GM12865 (cell line): ENCODE results near the gene CRHR1.

Source experiments
- DNase-seq: peaks from one replicate; pipeline ENCODE4 v3.0.0; 2010; ENCODE audit warnings: low read depth
- H3K4me3 ChIP-seq: 2 replicates; pipeline ENCODE4 v1.5.1; 2011; ENCODE audit warnings: mild to moderate bottlenecking, low read depth, low read length, control low read depth
- TF ChIP-seq, protein P1 (sequence below): IDR thresholded peaks from 2 replicates; pipeline ENCODE4 v1.5.1; 2011; ENCODE audit warnings: low read length, control low read depth, low read depth, inconsistent platforms; ENCODE audit not compliant: insufficient read depth; ENCODE audit errors: missing control alignments

The CRHR1 gene

DNA sequence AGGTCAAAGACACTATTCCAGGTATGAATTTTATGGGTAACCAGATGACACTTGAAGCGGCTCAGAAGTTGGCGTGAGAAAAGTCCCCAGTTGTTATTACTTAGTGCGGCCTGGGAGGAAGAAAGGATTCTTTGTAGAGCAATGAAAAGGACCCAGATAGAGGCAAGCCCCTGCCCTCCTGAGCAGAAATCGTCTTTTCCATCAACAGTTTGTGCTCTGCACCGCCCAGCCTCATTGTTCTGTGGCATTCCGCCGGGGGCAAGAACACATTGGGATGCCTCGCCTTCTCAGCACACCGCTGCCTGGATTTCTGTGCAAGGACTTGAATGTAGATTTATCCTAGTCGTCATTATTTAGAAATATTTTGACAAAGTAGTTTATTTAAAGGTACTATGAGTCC, 32.7 kb upstream of the CRHR1 start:
- no peak overlapping the region for H3K4me3 ChIP-seq
- TF ChIP-seq, protein P1, sequence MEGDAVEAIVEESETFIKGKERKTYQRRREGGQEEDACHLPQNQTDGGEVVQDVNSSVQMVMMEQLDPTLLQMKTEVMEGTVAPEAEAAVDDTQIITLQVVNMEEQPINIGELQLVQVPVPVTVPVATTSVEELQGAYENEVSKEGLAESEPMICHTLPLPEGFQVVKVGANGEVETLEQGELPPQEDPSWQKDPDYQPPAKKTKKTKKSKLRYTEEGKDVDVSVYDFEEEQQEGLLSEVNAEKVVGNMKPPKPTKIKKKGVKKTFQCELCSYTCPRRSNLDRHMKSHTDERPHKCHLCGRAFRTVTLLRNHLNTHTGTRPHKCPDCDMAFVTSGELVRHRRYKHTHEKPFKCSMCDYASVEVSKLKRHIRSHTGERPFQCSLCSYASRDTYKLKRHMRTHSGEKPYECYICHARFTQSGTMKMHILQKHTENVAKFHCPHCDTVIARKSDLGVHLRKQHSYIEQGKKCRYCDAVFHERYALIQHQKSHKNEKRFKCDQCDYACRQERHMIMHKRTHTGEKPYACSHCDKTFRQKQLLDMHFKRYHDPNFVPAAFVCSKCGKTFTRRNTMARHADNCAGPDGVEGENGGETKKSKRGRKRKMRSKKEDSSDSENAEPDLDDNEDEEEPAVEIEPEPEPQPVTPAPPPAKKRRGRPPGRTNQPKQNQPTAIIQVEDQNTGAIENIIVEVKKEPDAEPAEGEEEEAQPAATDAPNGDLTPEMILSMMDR: no peak
- DNase-seq: no peak

DNA sequence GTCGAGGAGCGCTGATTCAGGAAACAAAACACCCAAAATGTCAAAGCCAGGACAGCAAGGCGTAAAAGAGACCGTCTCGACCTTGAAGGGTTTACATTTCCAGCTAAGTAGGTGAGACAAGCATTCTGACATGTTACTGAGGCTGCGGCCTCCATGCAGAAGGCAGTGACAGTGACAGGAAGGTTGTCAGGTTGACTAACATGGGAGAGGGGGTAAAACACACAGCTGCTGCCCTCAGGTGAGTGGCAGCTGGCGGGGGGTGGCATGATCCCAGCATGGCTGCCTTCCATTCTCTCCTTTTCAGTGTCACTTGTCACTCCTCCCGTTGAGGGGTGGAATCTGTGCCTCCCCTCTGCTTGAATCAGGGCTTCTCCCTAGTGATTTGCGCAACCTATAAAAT, 31.9 kb upstream of the CRHR1 start:
- TF ChIP-seq, protein P1: no peak
- H3K4me3 ChIP-seq: no peak overlapping the region
- DNase-seq: no peak

DNA sequence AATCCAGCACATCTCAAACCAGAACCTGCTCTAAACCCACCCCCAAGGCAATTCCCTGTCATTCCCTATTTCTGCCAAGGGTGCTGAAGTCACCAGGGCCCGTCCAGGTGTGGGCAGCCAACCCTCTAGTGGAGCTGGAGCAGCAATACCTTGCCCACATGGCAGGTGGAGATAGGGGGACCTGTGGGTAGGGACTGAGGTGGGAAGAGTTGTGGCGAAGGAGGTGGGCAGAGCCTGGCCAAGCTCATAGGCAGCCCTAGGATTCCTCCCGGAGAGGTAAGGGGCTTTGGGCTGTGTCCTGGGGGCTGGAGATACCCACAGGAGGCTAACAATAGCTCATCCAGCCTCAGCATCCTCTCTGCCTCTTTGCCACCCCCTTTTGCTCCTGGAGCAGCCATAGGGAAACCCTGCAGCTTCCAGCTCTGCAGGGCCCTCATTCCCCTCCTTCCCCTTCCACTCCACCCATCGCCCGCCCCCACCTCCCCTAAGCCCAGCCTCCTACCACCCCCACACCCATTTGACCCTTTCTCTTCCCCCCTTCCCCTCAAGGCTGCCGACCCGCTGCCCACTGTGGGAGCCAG, 30.4 kb upstream of the CRHR1 start:
- TF ChIP-seq, protein P1: no peak
- no peak for DNase-seq
- no peak overlapping the region for H3K4me3 ChIP-seq

DNA sequence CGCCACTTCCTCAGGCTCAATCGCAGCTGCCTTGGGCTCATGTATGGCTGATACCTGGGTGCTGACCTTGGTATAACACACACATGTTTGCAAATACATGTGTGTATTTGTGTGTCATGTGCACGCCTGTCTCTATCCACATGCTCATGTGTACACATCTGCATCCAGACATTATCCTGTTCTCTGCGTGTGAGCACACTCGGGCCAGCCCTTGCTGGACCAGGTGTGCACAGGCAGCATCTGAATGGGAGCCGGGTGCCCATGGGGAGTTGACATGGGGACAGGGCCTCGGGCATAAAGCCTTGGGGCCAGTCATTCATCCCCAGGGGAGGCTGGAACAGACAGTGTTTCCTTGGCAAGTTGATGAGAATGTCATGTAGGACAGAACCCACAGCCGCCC, 29.1 kb upstream of the CRHR1 start:
- TF ChIP-seq, protein P1: no peak
- H3K4me3 ChIP-seq: no peak overlapping the region
- DNase-seq: no peak

DNA sequence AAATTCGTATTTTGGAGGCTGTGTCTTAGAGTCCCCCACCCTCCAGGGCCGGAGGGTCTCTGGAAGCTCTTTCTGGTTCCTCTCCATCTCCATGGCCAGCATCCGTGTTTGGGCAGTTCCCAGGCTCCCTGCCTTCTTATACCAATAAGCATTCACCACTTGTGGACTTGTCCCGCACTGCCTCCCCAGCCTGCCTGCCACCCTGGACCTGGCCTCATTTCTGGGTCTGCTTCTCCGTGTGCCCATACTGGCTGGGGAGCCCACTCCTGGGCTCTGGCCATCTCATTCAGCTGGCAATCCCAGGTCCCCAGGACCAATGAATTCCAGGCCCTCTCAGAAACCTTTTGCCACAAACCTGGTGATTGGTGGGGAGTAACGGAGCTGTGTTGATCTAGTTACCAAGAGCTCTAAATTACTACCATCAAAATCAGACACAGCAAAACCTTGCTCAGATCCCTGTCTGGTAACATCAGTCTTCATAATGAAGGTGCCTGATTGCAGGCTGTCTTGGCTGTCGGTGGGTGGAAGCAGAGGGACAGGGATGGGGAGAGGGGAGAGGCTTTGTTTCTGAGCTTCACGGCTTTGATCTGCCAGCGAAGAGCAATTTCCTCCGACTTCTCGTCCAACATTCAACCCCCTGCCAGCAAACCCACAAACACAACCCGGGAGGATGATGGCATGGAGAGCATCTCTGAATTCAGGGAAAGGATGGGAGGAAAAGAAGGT, 27.7 kb upstream of the CRHR1 start:
- DNase-seq: no peak
- TF ChIP-seq, protein P1: no peak

DNA sequence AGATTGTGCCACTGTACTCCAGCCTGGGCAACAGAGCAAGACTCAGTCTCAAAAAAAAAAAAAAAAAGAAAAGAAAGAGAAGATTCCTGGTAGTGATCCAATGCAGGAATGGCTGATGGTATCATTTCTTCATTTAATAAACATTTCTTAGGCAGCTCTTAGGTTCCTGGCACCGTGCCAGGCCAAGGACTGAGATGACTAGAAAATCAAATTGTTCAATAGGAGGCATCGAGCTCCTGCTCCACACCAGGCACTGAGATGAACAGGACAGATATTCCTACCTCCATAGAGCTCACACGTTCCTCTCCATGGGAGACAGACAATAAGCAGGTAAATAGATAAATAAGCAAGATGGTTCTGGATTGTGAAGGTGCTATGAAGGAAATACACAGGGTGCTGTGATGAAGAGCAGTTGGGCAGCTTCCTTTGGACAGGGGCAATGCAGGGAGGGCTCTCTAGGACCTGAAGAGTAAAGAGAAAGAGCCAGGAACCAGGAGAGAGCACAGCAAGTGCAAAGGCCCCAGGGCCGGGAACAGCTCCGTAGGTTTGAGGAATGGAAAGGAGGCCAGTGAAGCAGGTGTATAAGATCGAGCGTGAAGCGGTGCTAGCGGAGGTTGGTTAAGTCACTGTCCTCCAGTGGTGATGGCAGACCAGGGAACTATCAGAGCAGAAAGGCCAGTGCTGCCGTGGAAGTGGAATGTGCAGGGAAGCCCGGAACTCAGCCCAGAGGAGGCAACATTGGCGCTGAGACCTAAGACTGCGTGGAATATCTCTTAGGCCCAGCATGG, 26.5 kb upstream of the CRHR1 start:
- no peak overlapping the region for H3K4me3 ChIP-seq
- no peak for DNase-seq
- TF ChIP-seq, protein P1: no peak

More for the DNA sequence above, 27.7 kb upstream of the CRHR1 start:
- H3K4me3 ChIP-seq: no peak overlapping the region
